ENCODE results near the gene TBK1.

DNA sequence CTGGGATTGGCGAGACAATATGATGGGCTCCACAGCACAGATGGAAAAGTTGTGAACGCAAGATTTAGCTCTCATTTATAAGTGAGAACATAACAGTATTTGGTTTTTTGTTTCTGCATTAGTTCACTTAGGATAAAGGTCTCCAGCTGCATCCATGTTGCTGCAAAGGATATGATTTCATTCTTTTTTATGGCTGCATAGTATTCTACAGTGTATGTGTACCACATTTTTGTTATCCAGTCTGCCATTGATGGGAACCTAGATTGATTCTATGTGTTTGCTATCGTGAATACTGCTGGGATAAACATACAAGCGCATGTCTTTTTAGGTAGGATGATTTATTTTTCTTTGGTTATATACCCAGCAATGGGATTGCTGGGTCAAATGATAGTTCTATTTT lies 23.6 kb downstream of the TBK1 start:
- TF ChIP-seq POLR2AphosphoS5 (IDR thresholded peaks at IDR 0.05; ENCODE audit: low read depth, low read length) = no peak
- no peak for TF ChIP-seq POLR2A (IDR thresholded peaks at IDR 0.05; ENCODE audit: low read depth, low read length)

Measured in GM12892 (cell line).